Gastrocnemius medialis (tissue), 4 donors: ENCODE results near the gene LMAN2L. TPM values are rescaled to one million over a fixed set of nuclear protein-coding genes. Genes with fewer than 3 reads are reported as not detected.

Source experiments
- ATAC-seq, 2 donors: fragments of 150-250 bp; one replicate each; pipeline ENCODE4 v1.9.1; 2016
- DNase-seq, 2 donors: peaks; one replicate each; pipeline ENCODE4 v3.0.0-alpha.2; 2019
- H3K27ac ChIP-seq, 4 donors: fragments of 200-600 bp; sonication (generic); 1 replicate in 1 of 4; 2 replicates in 3 of 4; pipeline ENCODE4 v1.5.1; 2016 to 2018; ENCODE audit warnings: mild to moderate bottlenecking in 2 of 4, moderate library complexity in 1 of 4
- H3K27me3 ChIP-seq, 3 donors: fragments of 200-600 bp; sonication (generic) in 2 of 3; 1 replicate in 1 of 3; 2 replicates in 2 of 3; pipeline versions ENCODE4 v1.5.1 to v1.6.0; 2016 to 2019; ENCODE audit warnings: mild to moderate bottlenecking in 1 of 3, moderate library complexity in 1 of 3
- H3K36me3 ChIP-seq, 2 donors: fragments of 200-600 bp; sonication (generic) in 1 of 2; one replicate each; pipeline ENCODE4 v1.5.1; 2017 to 2018
- H3K4me1 ChIP-seq, 2 donors: fragments of 200-600 bp; sonication (generic) in 1 of 2; one replicate each; pipeline ENCODE4 v1.5.1; 2016 to 2017; ENCODE audit warnings: mild to moderate bottlenecking in 2 of 2
- H3K4me3 ChIP-seq, 4 donors: fragments of 200-600 bp; sonication (generic) in 3 of 4; 1 replicate in 1 of 4; 2 replicates in 3 of 4; pipeline ENCODE4 v1.5.1; 2016 to 2019; ENCODE audit warnings: mild to moderate bottlenecking in 2 of 4
- H3K9me3 ChIP-seq, 3 donors: fragments of 200-600 bp; sonication (generic) in 2 of 3; 1 replicate in 1 of 3; 2 replicates in 2 of 3; pipeline ENCODE4 v1.5.1; 2016 to 2019
- CTCF ChIP-seq, 5 experiments: fragments of 450-650 bp in 3 of 5; fragments of 200-600 bp in 2 of 5; sonication (generic) in 2 of 5; IDR thresholded peaks in 4 of 5; conservative IDR thresholded peaks in 1 of 5; 1 replicate in 4 of 5; 2 replicates in 1 of 5; pipeline ENCODE4 v1.5.1; 2016 to 2019; ENCODE audit warnings: antibody characterized with exemption in 5 of 5, mild to moderate bottlenecking in 3 of 5, moderate library complexity in 3 of 5
- POLR2A ChIP-seq, 2 donors: fragments of 450-650 bp; IDR thresholded peaks; one replicate each; pipeline ENCODE4 v1.6.1; 2017; ENCODE audit warnings: antibody characterized with exemption in 2 of 2, mild to moderate bottlenecking in 2 of 2, moderate library complexity in 2 of 2
- in situ Hi-C, 4 donors: fragments of 200-750 bp; cut with MboI; loops; one replicate each; pipeline versions ENCODE4 v1.15.0 to v1.8.0; 2017; ENCODE audit warnings: low sequenced_read_pairs in 4 of 4
- intact Hi-C: fragments of 100-400 bp; cut with DNase I; formaldehyde crosslinking; loops from one replicate; pipeline ENCODE4 v1.15.1; 2023; ENCODE audit warnings: low total_unique reads
- total RNA-seq, 4 donors: library from RNA; depleted of rRNA; stranded (reverse); fragments of >200 nt; gene quantifications; one replicate each; pipeline versions ENCODE4 v1.1.0 to v1.2.3, GENCODE V29; 2016

LMAN2L gene
- total RNA-seq, 4 donors from 2014 or later = 8.8 to 17.3 (median 16.4) TPM

- Histone ChIP-seq H3K27me3 (no peaks in the 10 kb centered on the region), H3K27ac (peak overlapping the region; percentile 88 to 96 (median 92)), H3K9me3 (no peaks in the 10 kb centered on the region), H3K4me3 (no peak overlapping the region), H3K4me1 (peaks cover 22 to 32% of the 10 kb centered on the region in 2 donors), H3K36me3 (no peaks in the 10 kb centered on the region)
- in situ Hi-C loops = no loop called here
- intact Hi-C loops = no loop called here
- TF ChIP-seq CTCF (IDR thresholded peaks at IDR 0.05 in 4 of 5, conservative IDR thresholded peaks at IDR 0.05 in 1 of 5) (no peak), POLR2A (IDR thresholded peaks at IDR 0.05) (no peak)
- ATAC-seq (no peak), DNase-seq (no peak)
Measured at GRCh38 chr2:96787411-96787810, 47.5 kb upstream of the LMAN2L start.

GRCh38 chr2:96783388-96783787 lies 43.5 kb upstream of the LMAN2L start:
- DNase-seq (no peak), ATAC-seq (no peak)
- Histone ChIP-seq H3K27ac (no peak overlapping the region), H3K36me3 (no peaks in the 10 kb centered on the region), H3K4me1 (peaks cover 15 to 31% of the 10 kb centered on the region in 2 donors), H3K27me3 (no peaks in the 10 kb centered on the region), H3K4me3 (no peak overlapping the region), H3K9me3 (no peaks in the 10 kb centered on the region)
- intact Hi-C loops (no loop called here), in situ Hi-C loops (no loop called here)
- TF ChIP-seq CTCF (IDR thresholded peaks at IDR 0.05 in 4 of 5, conservative IDR thresholded peaks at IDR 0.05 in 1 of 5) = no peak
- no peak for TF ChIP-seq POLR2A (IDR thresholded peaks at IDR 0.05)

DNA sequence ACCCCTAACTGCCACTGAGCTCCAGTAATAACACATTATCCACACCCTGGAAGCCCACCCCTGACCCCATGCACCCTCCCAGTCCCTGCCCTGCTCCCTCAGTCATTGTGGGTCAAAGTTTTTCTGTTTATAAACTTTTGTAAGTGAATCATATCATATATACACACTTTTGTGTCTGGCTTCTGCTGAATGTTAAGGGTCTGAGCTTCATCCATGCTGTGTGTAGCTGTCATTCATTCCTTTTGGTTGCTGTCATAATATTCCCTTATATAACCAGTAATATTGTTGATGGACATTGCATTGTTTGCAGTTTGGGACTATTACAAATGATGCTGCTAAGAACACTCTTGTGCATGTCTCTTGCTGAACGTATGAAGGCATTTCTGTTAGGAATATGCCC lies 35.3 kb upstream of the LMAN2L start:
- H3K4me3 ChIP-seq = no peak overlapping the region
- H3K9me3 ChIP-seq = no peaks in the 10 kb centered on the region
- DNase-seq (no peak), ATAC-seq (no peak)
- no peak for TF ChIP-seq CTCF (IDR thresholded peaks at IDR 0.05 in 4 of 5, conservative IDR thresholded peaks at IDR 0.05 in 1 of 5)
- TF ChIP-seq POLR2A (IDR thresholded peaks at IDR 0.05) = no peak
- H3K4me1 ChIP-seq = peaks cover 24 to 27% of the 10 kb centered on the region in 2 donors
- no peak overlapping the region for H3K27ac ChIP-seq
- H3K36me3 ChIP-seq = no peaks in the 10 kb centered on the region
- intact Hi-C loops (no loop called here), in situ Hi-C loops (no loop called here)
- no peaks in the 10 kb centered on the region for H3K27me3 ChIP-seq

DNA sequence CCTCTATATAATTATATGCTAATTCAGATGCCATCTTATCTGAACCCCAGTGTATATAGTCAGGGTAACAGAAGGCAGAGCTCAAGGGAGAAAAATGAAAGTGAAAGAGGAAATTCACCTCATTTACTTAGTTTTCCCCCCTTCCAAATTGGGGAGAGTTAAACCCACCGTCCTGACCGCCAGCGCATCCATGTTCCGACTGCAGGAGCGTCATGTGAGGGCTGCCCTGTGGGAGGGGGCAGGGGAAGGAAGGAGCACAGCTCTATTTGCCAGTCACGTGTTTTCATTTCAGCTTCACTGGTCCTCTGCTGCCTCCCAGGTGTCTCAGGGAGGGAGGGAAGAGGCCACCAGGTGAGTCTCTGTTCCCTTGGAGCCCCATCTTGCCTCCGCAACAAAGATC lies 34.1 kb upstream of the LMAN2L start:
- no peak for ATAC-seq

More for the DNA sequence above, 34.1 kb upstream of the LMAN2L start:
- intact Hi-C loops (no loop called here), in situ Hi-C loops (no loop called here)
- H3K4me3 ChIP-seq = no peak overlapping the region
- no peaks in the 10 kb centered on the region for H3K27me3 ChIP-seq
- no peak for TF ChIP-seq POLR2A (IDR thresholded peaks at IDR 0.05)
- no peak for TF ChIP-seq CTCF (IDR thresholded peaks at IDR 0.05 in 4 of 5, conservative IDR thresholded peaks at IDR 0.05 in 1 of 5)
- H3K36me3 ChIP-seq = no peaks in the 10 kb centered on the region
- H3K27ac ChIP-seq = no peak overlapping the region
- peaks cover 31% of the 10 kb centered on the region in 2 donors for H3K4me1 ChIP-seq
- no peaks in the 10 kb centered on the region for H3K9me3 ChIP-seq
- no peak for DNase-seq
